OCI-LY1 (cell line): ENCODE results near the gene ABCD3.

Source experiments
- H2AFZ ChIP-seq: fragments of 200-600 bp; sonication (generic), shearing (Covaris generic); 2 replicates; pipeline ENCODE4 v1.6.0; 2014; ENCODE audit warnings: antibody characterized with exemption, mild to moderate bottlenecking, low read length
- H3F3A ChIP-seq: fragments of 200-600 bp; sonication (generic), shearing (Covaris generic); 2 replicates; pipeline ENCODE4 v1.6.0; 2014; ENCODE audit warnings: mild to moderate bottlenecking, antibody characterized with exemption, low read length, moderate library complexity; ENCODE audit not compliant: insufficient read depth
- H3K27ac ChIP-seq: fragments of 200-600 bp; sonication (generic); 2 replicates; pipeline ENCODE4 v1.5.1; 2014; ENCODE audit warnings: low read length, mixed run types, mild to moderate bottlenecking, low read depth; ENCODE audit not compliant: poor library complexity, severe bottlenecking
- H3K27me3 ChIP-seq: fragments of 200-600 bp; sonication (generic); 2 replicates; pipeline ENCODE4 v1.6.0; 2014; ENCODE audit warnings: antibody characterized with exemption, mild to moderate bottlenecking, low read length, moderate library complexity; ENCODE audit not compliant: insufficient read depth
- H3K36me3 ChIP-seq: fragments of 200-600 bp; sonication (generic); 2 replicates; pipeline ENCODE4 v1.6.1; 2014; ENCODE audit warnings: mild to moderate bottlenecking, antibody characterized with exemption, low read length, moderate library complexity, mixed read lengths; ENCODE audit not compliant: insufficient read depth
- H3K4me1 ChIP-seq: fragments of 200-600 bp; sonication (generic); 2 replicates; pipeline ENCODE4 v1.5.1; 2014; ENCODE audit warnings: mild to moderate bottlenecking, low read length, moderate library complexity; ENCODE audit not compliant: insufficient read depth, severe bottlenecking
- H3K4me2 ChIP-seq: fragments of 200-600 bp; sonication (generic), shearing (Covaris generic); 2 replicates; pipeline ENCODE4 v1.6.1; 2014; ENCODE audit warnings: low read length
- H3K4me3 ChIP-seq: fragments of 200-600 bp; sonication (generic); 2 replicates; pipeline ENCODE4 v1.5.1; 2014; ENCODE audit warnings: low read length, low read depth, mild to moderate bottlenecking, mixed read lengths; ENCODE audit not compliant: poor library complexity, severe bottlenecking
- H3K79me2 ChIP-seq: fragments of 200-600 bp; shearing (Covaris generic); 2 replicates; pipeline ENCODE4 v1.6.1; 2016; ENCODE audit warnings: mixed run types, low read length, mixed read lengths; ENCODE audit not compliant: insufficient read depth
- H3K9ac ChIP-seq: fragments of 200-600 bp; sonication (generic), shearing (Covaris generic); 2 replicates; pipeline ENCODE4 v1.6.1; 2014; ENCODE audit warnings: mild to moderate bottlenecking, low read length, mixed read lengths
- H3K9me2 ChIP-seq: fragments of 200-600 bp; sonication (generic), shearing (Covaris generic); 2 replicates; pipeline ENCODE4 v1.6.1; 2014; ENCODE audit warnings: low read depth, mild to moderate bottlenecking, low read length, mixed read lengths
- H3K9me3 ChIP-seq: fragments of 200-600 bp; shearing (Covaris generic); 2 replicates; pipeline ENCODE4 v1.6.1; 2014; ENCODE audit warnings: low read length, mixed read lengths
- H4K20me1 ChIP-seq: fragments of 200-600 bp; sonication (generic), shearing (Covaris generic); 2 replicates; pipeline ENCODE4 v1.6.0; 2016; ENCODE audit warnings: mild to moderate bottlenecking, low read length; ENCODE audit not compliant: insufficient read depth
- CTCF ChIP-seq: fragments of 200-600 bp; sonication (generic), shearing (Covaris generic); IDR thresholded peaks from 2 replicates; pipeline ENCODE4 v1.5.1; 2017; ENCODE audit warnings: mild to moderate bottlenecking, antibody characterized with exemption, low read length, moderate library complexity, mixed read lengths
- EZH2 ChIP-seq: fragments of 200-600 bp; sonication (generic), shearing (Covaris generic); IDR thresholded peaks from 2 replicates; pipeline ENCODE4 v1.8.0; 2017; ENCODE audit warnings: borderline replicate concordance, mixed run types, mild to moderate bottlenecking, antibody characterized with exemption, low read length, moderate library complexity, mixed read lengths

The ABCD3 gene

GRCh38 chr1:94531664-94532063, 113.5 kb downstream of the ABCD3 start:
- Histone ChIP-seq H2AFZ (no peak overlapping the region), H3K9me3 (no peaks in the 10 kb centered on the region), H3K9ac (no peak overlapping the region), H3K27ac (no peak overlapping the region), H3K4me3 (no peak overlapping the region), H4K20me1 (no peaks in the 10 kb centered on the region), H3K4me2 (no peak overlapping the region), H3F3A (no peaks in the 10 kb centered on the region), H3K27me3 (no peaks in the 10 kb centered on the region), H3K9me2 (no peaks in the 10 kb centered on the region), H3K4me1 (no peaks in the 10 kb centered on the region), H3K79me2 (no peaks in the 10 kb centered on the region), H3K36me3 (no peaks in the 10 kb centered on the region)
- TF ChIP-seq EZH2 = no peak
- no peak for TF ChIP-seq CTCF

GRCh38 chr1:94532077-94532476, 113.9 kb downstream of the ABCD3 start:
- no peak overlapping the region for H3K27ac ChIP-seq
- H3K79me2 ChIP-seq = no peaks in the 10 kb centered on the region
- no peaks in the 10 kb centered on the region for H4K20me1 ChIP-seq
- no peak overlapping the region for H3K4me3 ChIP-seq
- no peaks in the 10 kb centered on the region for H3K27me3 ChIP-seq
- no peak overlapping the region for H3K4me2 ChIP-seq
- TF ChIP-seq CTCF (no peak), EZH2 (no peak)
- no peaks in the 10 kb centered on the region for H3K9me2 ChIP-seq
- H3K36me3 ChIP-seq = no peaks in the 10 kb centered on the region
- H3K4me1 ChIP-seq = no peaks in the 10 kb centered on the region
- no peak overlapping the region for H2AFZ ChIP-seq
- H3F3A ChIP-seq = no peaks in the 10 kb centered on the region
- H3K9ac ChIP-seq = no peak overlapping the region
- H3K9me3 ChIP-seq = no peaks in the 10 kb centered on the region

- H2AFZ ChIP-seq = no peak overlapping the region
- H3K36me3 ChIP-seq = no peaks in the 10 kb centered on the region
- no peak overlapping the region for H3K27ac ChIP-seq
- H3F3A ChIP-seq = no peaks in the 10 kb centered on the region
- H3K79me2 ChIP-seq = no peaks in the 10 kb centered on the region
- H4K20me1 ChIP-seq = no peaks in the 10 kb centered on the region
- no peak overlapping the region for H3K9ac ChIP-seq
- no peak for TF ChIP-seq CTCF
- TF ChIP-seq EZH2 = no peak
- no peak overlapping the region for H3K4me2 ChIP-seq
- no peak overlapping the region for H3K4me3 ChIP-seq
- no peaks in the 10 kb centered on the region for H3K4me1 ChIP-seq
- H3K9me3 ChIP-seq = no peaks in the 10 kb centered on the region
- no peaks in the 10 kb centered on the region for H3K9me2 ChIP-seq
- H3K27me3 ChIP-seq = no peaks in the 10 kb centered on the region
Observed at GRCh38 chr1:94535095-94535494, 116.9 kb downstream of the ABCD3 start.
